Stimulated activated CD8-positive, alpha-beta memory T cell treated with anti-CD3 and anti-CD28 coated beads, Interleukin-4, amount 100 ng/mL, for 1 hour (primary cell): ENCODE data around the gene PHPT1.

ENCODE experiments used
- DNase-seq, 2 donors: peaks; one replicate each; pipeline ENCODE4 v3.0.0-alpha.2; 2020; ENCODE audit warnings: low read depth in 2 of 2, low spot score in 1 of 2

PHPT1 gene

DNA sequence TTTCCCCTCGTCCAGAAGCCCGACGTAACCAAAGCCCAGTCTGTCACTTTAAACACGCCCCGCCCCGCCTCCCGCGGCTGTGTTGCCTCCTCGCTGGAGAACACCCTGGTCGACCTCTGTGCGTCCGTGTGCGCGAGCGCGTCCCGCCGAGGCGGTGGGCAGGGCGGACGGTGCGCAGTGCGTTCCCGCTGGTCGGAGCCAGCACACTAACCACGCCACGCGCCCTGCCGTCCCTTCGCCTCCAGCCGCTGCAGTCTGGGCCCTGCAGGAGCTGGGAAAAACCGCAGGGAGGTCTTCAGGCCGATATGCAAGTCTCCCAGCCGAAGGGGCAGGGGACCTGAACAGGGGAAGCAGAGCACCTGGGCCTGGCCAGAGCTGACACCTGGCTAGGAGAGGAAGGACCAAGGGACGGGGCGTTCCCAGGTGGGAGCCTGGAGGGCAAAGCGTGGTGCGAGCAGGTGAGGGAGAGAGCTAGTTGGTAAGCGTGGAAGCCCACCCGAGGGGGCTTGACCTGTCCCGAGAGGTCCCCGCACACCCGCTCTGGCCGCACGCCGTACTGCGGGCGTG lies 1.3 kb upstream of the PHPT1 start:
- peak; percentile 35 to 38 for DNase-seq

DNA sequence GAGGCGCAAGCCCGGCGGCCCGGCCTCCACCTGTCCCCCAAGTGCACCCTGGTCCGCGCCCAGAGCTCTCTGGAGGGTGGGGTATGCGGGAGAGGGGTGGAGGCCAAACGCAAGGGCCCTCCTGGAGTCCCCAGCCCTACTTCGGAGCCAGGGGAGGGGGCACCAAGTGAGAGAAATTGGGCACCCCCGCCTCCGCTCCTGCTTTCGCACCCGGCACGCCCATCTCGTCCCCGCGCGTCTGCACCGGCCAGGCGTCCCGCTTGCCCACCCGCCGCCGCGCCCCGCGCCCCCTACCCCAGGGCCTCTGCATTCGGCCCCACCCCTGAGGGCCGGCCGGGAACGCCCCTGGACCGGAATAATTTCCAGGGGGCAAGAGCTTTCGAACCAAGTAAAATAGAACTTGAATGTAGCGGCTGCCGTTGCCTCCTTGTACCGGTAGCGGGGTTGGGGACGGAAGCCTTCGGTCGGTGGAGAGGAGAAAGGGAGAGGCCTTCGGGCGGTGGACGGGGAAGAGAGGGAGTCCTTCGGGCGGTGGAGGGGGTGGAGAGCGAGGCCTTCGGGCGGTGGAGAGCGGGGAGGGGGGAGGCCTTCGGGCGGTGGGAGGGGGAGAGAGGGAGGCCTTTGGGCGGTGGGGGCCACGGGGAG lies 694 bp upstream of the PHPT1 start:
- DNase-seq: no peak

DNA sequence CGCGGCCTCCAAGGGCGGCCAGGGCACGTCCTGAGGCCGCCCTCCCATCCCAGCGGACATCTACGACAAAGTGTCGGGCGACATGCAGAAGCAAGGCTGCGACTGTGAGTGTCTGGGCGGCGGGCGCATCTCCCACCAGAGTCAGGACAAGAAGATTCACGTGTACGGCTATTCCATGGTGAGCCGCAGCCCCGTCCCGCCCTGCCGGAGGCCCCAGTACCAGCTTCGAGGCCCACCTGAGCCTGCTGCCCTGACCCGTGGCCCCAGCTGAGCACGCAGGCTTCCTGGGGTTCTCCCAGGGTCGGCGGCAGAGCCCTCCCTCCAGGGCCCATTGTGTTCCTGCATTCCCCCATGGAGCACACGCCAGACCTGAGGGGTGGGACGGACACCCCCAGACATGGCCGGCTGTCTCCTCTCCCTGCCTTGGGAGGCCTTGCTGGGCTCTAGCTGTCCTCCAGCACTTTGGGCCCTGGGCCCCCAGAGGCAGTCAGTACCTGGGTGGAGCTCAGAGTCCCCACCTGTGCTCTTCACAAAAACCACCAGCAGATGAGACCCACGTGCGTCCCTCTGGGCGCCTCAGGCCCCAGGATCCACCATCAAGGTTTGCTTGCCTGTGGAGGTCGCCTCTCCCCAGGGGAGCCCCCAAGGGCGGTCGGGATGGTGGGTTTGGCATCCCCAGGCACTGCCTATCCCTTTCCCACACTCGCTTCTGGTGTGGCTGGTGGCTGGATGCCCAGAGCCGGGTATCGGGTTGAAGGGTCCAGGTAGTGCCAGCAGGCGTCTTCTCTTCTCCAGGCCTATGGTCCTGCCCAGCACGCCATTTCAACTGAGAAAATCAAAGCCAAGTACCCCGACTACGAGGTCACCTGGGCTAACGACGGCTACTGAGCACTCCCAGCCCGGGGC lies 1.0 kb downstream of the PHPT1 start:
- no peak for DNase-seq

DNA sequence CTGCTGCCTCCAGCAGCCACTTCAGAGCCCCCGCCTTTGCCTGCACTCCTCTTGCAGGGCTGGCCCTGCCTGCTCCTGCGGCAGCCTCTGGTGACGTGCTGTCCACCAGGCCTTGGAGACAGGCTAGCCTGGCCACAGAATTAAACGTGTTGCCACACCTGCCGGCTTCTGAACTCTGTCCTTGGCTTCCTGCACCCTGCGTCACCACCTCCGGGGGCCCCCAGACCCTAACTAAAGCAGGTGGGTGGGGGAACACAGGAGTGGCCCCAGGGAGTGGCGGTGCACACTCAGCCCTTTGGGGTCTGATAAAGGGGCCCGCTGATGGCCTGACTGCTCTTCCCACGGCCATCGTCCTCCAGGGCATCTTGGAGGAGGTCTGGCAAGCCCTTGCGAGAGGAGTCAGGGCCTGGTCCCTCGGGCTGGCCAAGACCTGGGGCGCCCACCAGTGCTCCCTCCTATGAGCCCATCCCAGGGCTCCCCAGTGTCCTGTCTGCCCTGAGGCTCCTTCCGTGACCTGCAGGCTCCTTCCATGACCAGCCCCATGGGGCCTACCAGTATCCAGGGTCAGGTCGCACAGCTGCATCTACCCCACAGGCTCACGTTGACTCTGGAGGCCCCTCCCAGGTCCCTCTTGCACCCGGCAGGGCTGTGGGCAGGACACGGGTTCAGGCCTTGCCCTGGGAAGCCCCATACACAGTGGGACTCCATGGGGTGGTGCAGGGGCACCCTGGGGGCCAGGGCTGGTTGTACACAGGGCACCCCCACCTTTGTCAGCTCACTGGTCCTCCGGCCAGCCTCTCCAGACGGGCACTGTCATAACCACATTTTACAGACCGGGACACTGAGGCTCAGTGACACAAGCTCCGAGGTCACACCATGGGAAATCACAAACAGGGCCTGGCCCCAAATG lies 1.9 kb downstream of the PHPT1 start:
- DNase-seq: no peak

DNA sequence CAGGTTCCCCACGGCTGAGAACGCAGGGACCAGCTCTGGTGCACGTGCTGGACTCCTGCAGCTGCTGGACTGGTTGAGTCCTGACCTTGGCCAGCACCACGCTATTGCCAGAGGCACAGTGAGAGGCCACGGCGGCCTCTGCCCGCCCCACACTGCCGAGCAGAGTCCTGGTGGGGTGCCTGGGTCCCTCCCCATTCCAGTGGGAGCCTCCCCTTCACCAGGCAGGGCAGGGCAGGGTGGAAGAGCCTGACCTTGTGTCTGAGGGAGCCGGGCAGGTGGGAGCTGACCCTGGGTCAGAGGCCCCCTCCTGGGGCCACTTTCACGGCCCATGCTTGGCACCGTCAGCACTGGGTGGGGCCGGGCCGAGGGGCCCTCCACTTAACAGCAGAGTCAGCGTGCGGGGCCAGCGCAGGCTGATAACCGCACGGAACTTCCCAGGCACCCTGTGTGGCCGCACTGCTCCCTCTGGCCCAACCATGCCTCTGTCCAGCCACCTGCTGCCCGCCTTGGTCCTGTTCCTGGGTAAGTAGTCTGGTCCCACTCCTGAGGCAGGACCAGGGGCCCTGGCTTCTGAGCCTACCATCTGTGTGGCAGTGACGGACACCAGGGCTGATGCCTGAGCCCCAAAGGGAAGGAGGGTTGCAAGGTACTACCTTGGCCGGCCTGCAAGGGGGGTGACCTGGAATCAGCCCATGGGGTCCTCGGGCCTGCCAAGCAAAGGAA lies 2.9 kb downstream of the PHPT1 start, which contains the start of gene MAMDC4:
TSS of gene MAMDC4 (plus strand) at position 406 of the 723 bp plus-strand sequence. CDS start at position 477, 71 bp downstream.
- DNase-seq: no peak

DNA sequence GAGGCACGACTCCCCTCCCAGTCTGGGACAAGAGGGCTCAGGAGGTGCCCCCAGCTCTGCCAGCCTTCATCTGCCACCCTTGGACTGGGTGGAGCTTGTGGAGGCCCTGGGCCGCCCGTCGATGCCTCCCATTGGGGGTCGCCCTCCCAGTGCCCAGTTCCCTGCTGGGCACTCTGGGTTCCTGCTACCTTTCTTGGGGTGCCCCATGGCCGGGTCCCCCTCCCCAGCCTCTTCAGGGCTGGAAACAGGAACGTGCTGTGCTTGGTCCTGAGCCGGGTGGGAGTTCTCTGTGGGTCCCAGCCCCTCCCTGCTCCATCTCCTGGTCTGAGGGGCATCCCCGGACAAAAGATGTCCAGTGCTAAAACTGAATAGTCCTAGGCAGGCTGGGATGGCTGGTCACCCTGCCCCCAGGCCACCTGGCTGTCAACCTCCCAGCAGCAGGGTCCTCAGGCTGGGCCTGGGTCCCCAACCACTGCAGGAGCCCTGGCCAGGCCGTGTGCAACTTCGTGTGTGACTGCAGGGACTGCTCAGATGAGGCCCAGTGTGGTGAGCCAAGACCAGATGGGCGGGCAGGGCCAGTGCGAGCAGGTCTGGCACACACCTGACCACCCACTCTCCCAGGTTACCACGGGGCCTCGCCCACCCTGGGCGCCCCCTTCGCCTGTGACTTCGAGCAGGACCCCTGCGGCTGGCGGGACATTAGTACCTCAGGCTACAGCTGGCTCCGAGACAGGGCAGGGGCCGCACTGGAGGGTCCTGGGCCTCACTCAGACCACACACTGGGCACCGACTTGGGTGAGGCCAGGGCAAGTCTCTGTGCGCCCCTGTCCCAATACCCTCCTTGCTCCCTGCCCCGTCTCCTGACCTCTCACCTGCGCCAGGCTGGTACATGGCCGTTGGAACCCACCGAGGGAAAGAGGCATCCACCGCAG lies 3.7 kb downstream of the PHPT1 start:
- no peak for DNase-seq

DNA sequence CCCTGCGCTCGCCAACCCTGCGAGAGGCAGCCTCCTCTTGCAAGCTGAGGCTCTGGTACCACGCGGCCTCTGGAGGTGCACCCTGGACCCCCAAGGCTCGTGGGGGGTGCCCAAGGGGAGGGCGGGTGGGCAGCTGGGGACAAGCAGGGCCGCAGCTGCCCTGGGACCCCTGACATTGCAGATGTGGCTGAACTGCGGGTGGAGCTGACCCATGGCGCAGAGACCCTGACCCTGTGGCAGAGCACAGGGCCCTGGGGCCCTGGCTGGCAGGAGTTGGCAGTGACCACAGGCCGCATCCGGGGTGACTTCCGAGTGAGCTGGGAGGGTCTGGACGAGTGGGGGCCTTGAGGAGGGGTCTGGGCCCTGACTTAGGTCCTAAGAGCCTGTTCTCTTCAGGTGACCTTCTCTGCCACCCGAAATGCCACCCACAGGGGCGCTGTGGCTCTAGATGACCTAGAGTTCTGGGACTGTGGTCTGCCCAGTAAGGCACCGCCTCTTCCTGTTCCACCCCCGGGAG lies 4.4 kb downstream of the PHPT1 start:
- DNase-seq: no peak

DNA sequence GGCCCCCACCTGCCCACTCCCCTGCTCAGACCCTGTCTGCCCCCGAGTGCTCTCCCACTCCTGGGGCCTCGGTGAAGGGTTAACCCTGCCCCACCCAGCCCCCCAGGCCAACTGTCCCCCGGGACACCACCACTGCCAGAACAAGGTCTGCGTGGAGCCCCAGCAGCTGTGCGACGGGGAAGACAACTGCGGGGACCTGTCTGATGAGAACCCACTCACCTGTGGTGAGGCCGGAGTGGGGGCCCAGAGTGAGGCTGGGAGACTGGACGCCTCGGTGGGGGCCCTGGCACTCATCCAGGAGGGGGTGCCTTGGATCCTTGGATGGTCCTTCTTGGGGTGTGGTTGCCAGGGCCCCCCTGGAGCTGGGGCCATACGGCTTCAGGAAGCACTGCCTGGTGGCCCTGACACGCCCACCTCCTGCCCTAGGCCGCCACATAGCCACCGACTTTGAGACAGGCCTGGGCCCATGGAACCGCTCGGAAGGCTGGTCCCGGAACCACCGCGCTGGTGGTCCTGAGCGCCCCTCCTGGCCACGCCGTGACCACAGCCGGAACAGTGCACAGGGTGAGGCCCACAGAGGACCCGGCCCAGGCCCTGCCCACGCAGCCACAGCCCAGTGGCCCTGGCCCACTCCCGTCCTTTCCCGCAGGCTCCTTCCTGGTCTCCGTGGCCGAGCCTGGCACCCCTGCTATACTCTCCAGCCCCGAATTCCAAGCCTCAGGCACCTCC lies 5.1 kb downstream of the PHPT1 start:
- no peak for DNase-seq

DNA sequence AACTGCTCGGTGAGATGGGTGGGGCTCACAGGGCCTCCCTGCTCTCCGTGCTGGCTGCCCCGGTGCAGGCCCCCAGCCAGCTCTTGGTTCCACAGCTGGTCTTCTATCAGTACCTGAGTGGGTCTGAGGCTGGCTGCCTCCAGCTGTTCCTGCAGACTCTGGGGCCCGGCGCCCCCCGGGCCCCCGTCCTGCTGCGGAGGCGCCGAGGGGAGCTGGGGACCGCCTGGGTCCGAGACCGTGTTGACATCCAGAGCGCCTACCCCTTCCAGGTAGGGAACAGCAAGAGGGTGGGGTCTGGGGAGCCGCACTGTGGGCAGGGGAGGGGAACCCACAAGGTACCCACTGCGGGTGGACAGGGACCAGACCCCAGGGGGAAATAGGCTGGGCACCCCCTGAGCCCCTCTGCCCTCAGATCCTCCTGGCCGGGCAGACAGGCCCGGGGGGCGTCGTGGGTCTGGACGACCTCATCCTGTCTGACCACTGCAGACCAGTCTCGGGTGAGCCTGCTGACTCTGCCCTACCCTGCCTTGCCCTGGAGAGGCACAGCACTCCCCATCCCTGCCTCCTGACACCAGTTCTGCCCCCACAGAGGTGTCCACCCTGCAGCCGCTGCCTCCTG lies 5.7 kb downstream of the PHPT1 start:
- DNase-seq: no peak

DNA sequence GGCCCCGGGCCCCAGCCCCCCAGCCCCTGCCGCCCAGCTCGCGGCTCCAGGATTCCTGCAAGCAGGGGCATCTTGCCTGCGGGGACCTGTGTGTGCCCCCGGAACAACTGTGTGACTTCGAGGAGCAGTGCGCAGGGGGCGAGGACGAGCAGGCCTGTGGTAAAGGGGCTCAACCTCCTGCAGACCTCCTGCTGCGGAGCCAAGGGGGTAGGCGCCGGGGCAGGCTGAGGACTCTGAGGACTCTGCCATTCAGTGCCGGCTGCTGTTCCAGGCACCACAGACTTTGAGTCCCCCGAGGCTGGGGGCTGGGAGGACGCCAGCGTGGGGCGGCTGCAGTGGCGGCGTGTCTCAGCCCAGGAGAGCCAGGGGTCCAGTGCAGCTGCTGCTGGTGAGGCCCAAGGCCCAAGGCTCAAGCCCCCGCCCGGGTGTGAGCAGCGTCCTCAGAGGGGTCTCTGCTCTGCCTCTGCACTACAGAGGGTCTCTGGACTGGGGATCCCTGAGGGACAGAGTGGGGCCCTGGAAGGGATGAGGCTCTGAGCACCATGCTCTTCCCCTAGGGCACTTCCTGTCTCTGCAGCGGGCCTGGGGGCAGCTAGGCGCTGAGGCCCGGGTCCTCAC lies 6.4 kb downstream of the PHPT1 start:
- no peak for DNase-seq

DNA sequence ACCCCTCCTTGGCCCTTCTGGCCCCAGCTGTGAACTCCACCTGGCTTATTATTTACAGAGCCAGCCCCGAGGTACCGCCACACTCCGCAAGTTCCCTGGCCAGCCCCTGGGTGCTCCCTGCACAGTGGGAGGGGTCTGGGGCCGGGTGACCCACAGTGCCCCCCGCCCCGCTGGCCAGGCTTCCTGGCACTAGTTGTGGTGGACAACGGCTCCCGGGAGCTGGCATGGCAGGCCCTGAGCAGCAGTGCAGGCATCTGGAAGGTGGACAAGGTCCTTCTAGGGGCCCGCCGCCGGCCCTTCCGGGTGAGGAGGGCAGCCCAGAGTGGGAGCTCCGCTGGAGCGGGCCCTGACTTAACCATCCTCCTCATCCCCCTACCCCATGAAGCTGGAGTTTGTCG lies 6.9 kb downstream of the PHPT1 start:
- DNase-seq: no peak

DNA sequence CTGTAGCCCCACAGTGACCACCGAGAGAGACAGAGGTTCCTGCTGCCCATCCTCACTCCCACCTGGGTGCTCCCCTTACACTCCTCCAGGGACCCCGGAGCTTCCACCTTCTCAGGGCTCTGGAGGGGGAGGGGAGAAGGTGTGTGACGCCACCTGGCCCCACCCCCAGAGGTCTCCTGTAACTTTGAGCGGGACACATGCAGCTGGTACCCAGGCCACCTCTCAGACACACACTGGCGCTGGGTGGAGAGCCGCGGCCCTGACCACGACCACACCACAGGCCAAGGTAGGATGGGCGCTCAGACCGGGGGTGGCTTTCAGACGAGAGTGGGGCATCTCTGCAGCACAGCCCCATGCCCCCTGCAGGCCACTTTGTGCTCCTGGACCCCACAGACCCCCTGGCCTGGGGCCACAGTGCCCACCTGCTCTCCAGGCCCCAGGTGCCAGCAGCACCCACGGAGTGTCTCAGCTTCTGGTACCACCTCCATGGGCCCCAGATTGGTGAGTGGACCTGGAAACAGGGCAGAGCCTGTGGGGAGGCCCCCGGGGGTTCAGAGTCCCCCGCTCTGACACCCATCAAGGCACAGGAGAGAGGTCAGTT lies 7.4 kb downstream of the PHPT1 start:
- no peak for DNase-seq

DNA sequence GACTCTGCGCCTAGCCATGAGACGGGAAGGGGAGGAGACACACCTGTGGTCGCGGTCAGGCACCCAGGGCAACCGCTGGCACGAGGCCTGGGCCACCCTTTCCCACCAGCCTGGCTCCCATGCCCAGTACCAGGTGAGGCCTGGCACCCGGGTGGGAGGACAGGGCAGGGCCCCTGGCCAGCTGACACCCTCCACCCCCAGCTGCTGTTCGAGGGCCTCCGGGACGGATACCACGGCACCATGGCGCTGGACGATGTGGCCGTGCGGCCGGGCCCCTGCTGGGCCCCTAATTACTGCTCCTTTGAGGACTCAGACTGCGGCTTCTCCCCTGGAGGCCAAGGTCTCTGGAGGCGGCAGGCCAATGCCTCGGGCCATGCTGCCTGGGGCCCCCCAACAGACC lies 8.0 kb downstream of the PHPT1 start:
- no peak for DNase-seq

DNA sequence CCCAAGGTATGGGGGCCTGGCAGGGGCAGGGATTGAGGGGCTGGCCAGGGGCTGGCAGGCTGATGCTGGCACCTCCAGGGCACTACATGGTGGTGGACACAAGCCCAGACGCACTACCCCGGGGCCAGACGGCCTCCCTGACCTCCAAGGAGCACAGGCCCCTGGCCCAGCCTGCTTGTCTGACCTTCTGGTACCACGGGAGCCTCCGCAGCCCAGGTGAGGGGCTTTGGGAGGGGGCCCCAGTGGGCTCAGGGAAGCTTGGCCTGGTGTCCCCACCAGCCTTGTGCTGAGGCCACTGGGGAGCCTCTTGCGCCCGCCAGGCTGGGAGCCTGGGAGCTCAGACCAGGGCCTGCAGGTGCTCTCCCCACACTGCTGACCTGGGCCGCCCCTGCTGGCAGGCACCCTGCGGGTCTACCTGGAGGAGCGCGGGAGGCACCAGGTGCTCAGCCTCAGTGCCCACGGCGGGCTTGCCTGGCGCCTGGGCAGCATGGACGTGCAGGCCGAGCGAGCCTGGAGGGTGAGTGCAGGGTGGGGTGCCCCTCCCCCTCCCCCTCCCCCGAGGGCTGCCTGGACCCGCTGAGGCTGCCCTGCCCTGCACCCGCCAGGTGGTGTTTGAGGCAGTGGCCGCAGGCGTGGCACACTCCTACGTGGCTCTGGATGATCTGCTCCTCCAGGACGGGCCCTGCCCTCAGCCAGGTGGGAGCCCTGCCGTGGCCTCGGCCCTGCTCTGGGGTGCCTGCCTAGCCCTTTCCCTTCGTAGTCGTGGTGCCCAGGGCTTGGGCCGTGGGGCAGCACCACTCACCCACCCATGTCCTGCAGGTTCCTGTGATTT lies 8.6 kb downstream of the PHPT1 start:
- no peak for DNase-seq

DNA sequence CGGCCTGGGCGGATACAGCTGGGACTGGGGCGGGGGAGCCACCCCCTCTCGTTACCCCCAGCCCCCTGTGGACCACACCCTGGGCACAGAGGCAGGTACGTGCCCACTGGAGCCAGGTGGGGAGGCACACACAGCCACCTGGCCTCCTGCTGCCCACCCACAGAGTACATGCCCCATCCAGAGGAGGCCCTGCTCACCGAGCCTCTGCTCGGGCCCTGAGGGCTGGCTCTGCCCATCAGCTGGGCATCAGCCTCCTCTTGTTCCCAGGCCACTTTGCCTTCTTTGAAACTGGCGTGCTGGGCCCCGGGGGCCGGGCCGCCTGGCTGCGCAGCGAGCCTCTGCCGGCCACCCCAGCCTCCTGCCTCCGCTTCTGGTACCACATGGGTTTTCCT lies 9.2 kb downstream of the PHPT1 start:
- no peak for DNase-seq
